HG03045 (cell line): ENCODE data around the gene AAGAB.
"Not testable (repeated sequence)": the region's sequence is repeated elsewhere in the genome, so short reads cannot be mapped to it uniquely, and the experiment has no call there.

Source experiments
- ATAC-seq: cut with Tn5 transposase; IDR thresholded peaks from one replicate; pipeline ENCODE4 v1.9.1; 2021; ENCODE audit warnings: mild to moderate bottlenecking, moderate library complexity; ENCODE audit not compliant: unreplicated experiment

Gene AAGAB

DNA sequence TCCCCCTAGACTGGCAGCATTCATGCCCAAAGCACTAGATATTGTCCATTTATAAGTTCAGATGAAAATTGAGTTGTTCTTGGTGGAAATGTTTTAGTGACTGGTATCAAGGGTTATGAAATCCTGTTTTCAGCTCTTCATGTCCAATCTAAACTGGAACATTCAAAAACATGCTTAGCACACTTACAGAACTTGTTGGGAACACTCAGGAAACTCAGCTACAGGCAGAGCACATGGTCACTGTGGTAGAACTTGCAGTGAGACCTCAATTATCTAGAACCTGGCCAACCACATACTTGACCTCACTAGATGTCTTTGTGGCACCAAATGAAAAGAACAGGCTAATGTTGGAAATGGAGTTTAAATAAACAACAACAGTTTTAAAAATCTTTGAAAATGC is 100.2 kb downstream of the AAGAB start:
- ATAC-seq, result no peak

DNA sequence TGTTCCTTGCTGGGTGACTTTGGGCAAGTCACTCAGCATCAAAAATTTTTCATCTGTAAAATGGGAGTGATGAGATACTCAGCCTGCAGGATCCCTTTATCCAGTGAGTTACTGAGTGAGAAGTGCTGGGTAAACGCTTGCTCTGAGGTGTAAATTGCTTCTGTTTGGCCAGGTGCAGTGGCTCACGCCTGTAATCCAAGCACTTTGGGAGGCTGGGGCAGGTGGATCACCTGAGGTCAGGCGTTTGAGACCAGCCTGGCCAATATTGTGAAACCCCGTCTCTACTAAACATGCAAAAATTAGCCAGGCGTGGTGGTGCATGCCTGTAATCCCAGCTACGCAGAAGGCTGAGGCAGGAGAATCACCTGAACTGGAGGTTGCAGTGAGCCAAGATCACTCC is 101.4 kb downstream of the AAGAB start:
- not testable (repeated sequence) for ATAC-seq

DNA sequence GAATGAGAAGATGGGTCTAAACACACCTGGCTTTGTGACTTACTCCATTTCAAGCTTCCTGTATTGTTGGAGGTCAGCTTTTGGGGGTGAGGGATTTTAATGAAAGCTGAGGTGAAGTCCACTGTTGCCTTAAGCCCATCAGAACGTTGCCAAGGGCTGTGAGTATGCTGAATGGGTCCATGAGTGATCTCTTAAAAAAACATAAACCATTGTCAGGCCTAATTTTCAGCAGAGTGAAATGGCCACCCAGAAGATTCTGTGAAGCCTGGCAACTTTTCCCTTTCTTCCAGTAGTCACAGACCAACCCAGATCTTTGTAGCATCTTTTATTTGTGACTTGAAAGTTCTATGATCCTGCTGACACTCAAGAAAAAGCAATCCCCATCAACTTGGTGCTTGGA is 102.0 kb downstream of the AAGAB start:
- no peak for ATAC-seq
